PC-9 (cell line): ENCODE results near the gene IZUMO3. TPM values are rescaled to one million over a fixed set of nuclear protein-coding genes. Genes with fewer than 3 reads are reported as not detected.
"Not testable (repeated sequence)": the region's sequence is repeated elsewhere in the genome, so short reads cannot be mapped to it uniquely, and the experiment has no call there.

Experiments
- BruUV-seq: library from RNA; stranded (reverse); fragments of 400-500 nt; replicated peaks from 2 replicates; lab custom pipeline; 2021; lab: Mats Ljungman, UMichigan
- CTCF ChIA-PET: fragments of 300-600 bp; sonication (Branson Sonifier 250); formaldehyde crosslinking; loops from one replicate; lab custom pipeline; 2022; ENCODE audit warnings: antibody characterized with exemption; lab: Charles Lee
- POLR2A ChIA-PET: fragments of 300-600 bp; sonication (Branson Sonifier 250); formaldehyde crosslinking; loops from one replicate; lab custom pipeline; 2022; ENCODE audit warnings: antibody characterized with exemption; ENCODE audit not compliant: unreplicated experiment; lab: Charles Lee
- DNase-seq, 2 experiments: peaks; one replicate each; pipeline versions ENCODE4 v3.0.0 to v3.0.0-alpha.2; 2015 to 2022; ENCODE audit warnings: mixed read lengths in 1 of 2
- H2AFZ ChIP-seq: fragments of 200-600 bp; sonication (generic); 2 replicates; pipeline ENCODE4 v1.8.1; 2017; ENCODE audit warnings: antibody characterized with exemption
- H3F3A ChIP-seq: fragments of 200-600 bp; sonication (generic); 2 replicates; pipeline ENCODE4 v1.8.1; 2017; ENCODE audit warnings: antibody characterized with exemption, mild to moderate bottlenecking, low read depth; ENCODE audit not compliant: insufficient read depth
- H3K27ac ChIP-seq: fragments of 200-600 bp; sonication (generic); 2 replicates; pipeline ENCODE4 v1.6.1; 2016; ENCODE audit warnings: mixed run types
- H3K27me3 ChIP-seq: fragments of 200-600 bp; sonication (generic); 2 replicates; pipeline ENCODE4 v1.6.1; 2016; ENCODE audit warnings: low read depth, mixed run types; ENCODE audit not compliant: insufficient read depth
- H3K36me3 ChIP-seq: fragments of 200-600 bp; sonication (generic); 2 replicates; pipeline ENCODE4 v1.6.1; 2016; ENCODE audit warnings: low read depth, mixed run types
- H3K4me1 ChIP-seq: fragments of 200-600 bp; sonication (generic); replicated peaks from 2 replicates; pipeline ENCODE4 v1.6.1; 2016; ENCODE audit warnings: mixed run types; ENCODE audit not compliant: insufficient read depth
- H3K4me2 ChIP-seq: fragments of 200-600 bp; sonication (generic); 2 replicates; pipeline ENCODE4 v1.6.1; 2017; ENCODE audit warnings: mixed run types
- H3K4me3 ChIP-seq: fragments of 200-600 bp; sonication (generic); 2 replicates; pipeline ENCODE4 v1.6.1; 2016; ENCODE audit warnings: mixed run types
- H3K79me2 ChIP-seq: fragments of 200-600 bp; sonication (generic); 2 replicates; pipeline ENCODE4 v1.6.1; 2017; ENCODE audit warnings: low read depth, mixed run types
- H3K9me2 ChIP-seq: fragments of 200-600 bp; sonication (generic); 2 replicates; pipeline ENCODE4 v1.8.1; 2017; ENCODE audit warnings: mild to moderate bottlenecking; ENCODE audit not compliant: insufficient read depth
- H3K9me3 ChIP-seq: fragments of 200-600 bp; sonication (generic); 2 replicates; pipeline ENCODE4 v1.8.1; 2016; ENCODE audit warnings: low read depth; ENCODE audit not compliant: insufficient read depth
- H4K20me1 ChIP-seq: fragments of 200-600 bp; sonication (generic); 2 replicates; pipeline ENCODE4 v1.8.1; 2017; ENCODE audit not compliant: insufficient read depth
- CTCF ChIP-seq: fragments of 200-600 bp; sonication (generic); conservative IDR thresholded peaks from 2 replicates; pipeline ENCODE4 v1.6.1; 2017; ENCODE audit warnings: mixed run types, antibody characterized with exemption, mild to moderate bottlenecking, moderate library complexity
- EZH2 ChIP-seq: fragments of 200-600 bp; sonication (generic); IDR thresholded peaks from 2 replicates; pipeline ENCODE4 v1.8.0; 2017; ENCODE audit warnings: antibody characterized with exemption, low read depth
- intact Hi-C: fragments of 100-400 bp; cut with micrococcal nuclease; formaldehyde crosslinking; loops from one replicate; pipeline ENCODE4 v1.10.0; 2022; ENCODE audit not compliant: unreplicated experiment
- total RNA-seq: library from RNA; stranded (reverse); gene quantifications from 2 replicates; pipeline ENCODE4 v1.2.3, GENCODE V29; 2021

The IZUMO3 gene
- total RNA-seq, 1 experiment from 2014 or later: not detected

- intact Hi-C loops: no loop called here
- no peaks in the 10 kb centered on the region for H3K27me3 ChIP-seq
- no peak for DNase-seq
- no peak overlapping the region for H3K4me2 ChIP-seq
- H2AFZ ChIP-seq: no peak overlapping the region
- POLR2A ChIA-PET: no interaction called here
- H4K20me1 ChIP-seq: no peaks in the 10 kb centered on the region
- no TSS peak for BruUV-seq
- no peaks in the 10 kb centered on the region for H3K4me1 ChIP-seq
- CTCF ChIA-PET: no interaction called here
- H3K4me3 ChIP-seq: no peak overlapping the region
- H3K9me3 ChIP-seq: no peaks in the 10 kb centered on the region
- no peaks in the 10 kb centered on the region for H3K79me2 ChIP-seq
- H3K9me2 ChIP-seq: no peaks in the 10 kb centered on the region
- TF ChIP-seq CTCF: no peak
- TF ChIP-seq EZH2: no peak
- H3K27ac ChIP-seq: no peak overlapping the region
- no peaks in the 10 kb centered on the region for H3K36me3 ChIP-seq
- H3F3A ChIP-seq: no peaks in the 10 kb centered on the region
Measured at GRCh38 chr9:24587883-24588282, 42.2 kb upstream of the IZUMO3 start.

- TF ChIP-seq CTCF (no peak), EZH2 (no peak)
- no TSS peak for BruUV-seq
- no peak overlapping the region for H3K4me3 ChIP-seq
Measured at GRCh38 chr9:24582146-24583126, 36.7 kb upstream of the IZUMO3 start.

GRCh38 chr9:24580005-24580404, 34.3 kb upstream of the IZUMO3 start:
- H3K4me3 ChIP-seq, DNase-seq, BruUV-seq, H3K27ac ChIP-seq, H3K36me3 ChIP-seq, H3K9me2 ChIP-seq, H4K20me1 ChIP-seq, H3K4me1 ChIP-seq, POLR2A ChIA-PET, intact Hi-C loops, H3F3A ChIP-seq, H3K79me2 ChIP-seq, H3K4me2 ChIP-seq, CTCF ChIA-PET, H2AFZ ChIP-seq, H3K9me3 ChIP-seq, H3K27me3 ChIP-seq: not testable (repeated sequence)

More at GRCh38 chr9:24582146-24583126, 36.7 kb upstream of the IZUMO3 start:
- H3F3A ChIP-seq: no peaks in the 10 kb centered on the region
- H3K4me2 ChIP-seq: no peak overlapping the region
- POLR2A ChIA-PET: no interaction called here
- no peaks in the 10 kb centered on the region for H3K4me1 ChIP-seq
- H4K20me1 ChIP-seq: no peaks in the 10 kb centered on the region
- H3K9me2 ChIP-seq: no peaks in the 10 kb centered on the region
- no peaks in the 10 kb centered on the region for H3K79me2 ChIP-seq
- CTCF ChIA-PET: no interaction called here
- H3K9me3 ChIP-seq: no peaks in the 10 kb centered on the region
- no peaks in the 10 kb centered on the region for H3K27me3 ChIP-seq
- DNase-seq: no peak
- intact Hi-C loops: no loop called here
- no peaks in the 10 kb centered on the region for H3K36me3 ChIP-seq
- no peak overlapping the region for H2AFZ ChIP-seq
- no peak overlapping the region for H3K27ac ChIP-seq
